Stimulated activated CD4-positive, alpha-beta T cell treated with anti-CD3 and anti-CD28 coated beads, TNF-alpha, amount 100 ng/mL, for 4 hours (primary cell): ENCODE measurements around the gene ZNF71.
"Not testable (repeated sequence)": the region's sequence is repeated elsewhere in the genome, so short reads cannot be mapped to it uniquely, and the experiment has no call there.

Experiments
- DNase-seq, 3 experiments: peaks; one replicate each; pipeline ENCODE4 v3.0.0-alpha.2; 2020; ENCODE audit warnings: low read depth in 3 of 3

The ZNF71 gene

DNA sequence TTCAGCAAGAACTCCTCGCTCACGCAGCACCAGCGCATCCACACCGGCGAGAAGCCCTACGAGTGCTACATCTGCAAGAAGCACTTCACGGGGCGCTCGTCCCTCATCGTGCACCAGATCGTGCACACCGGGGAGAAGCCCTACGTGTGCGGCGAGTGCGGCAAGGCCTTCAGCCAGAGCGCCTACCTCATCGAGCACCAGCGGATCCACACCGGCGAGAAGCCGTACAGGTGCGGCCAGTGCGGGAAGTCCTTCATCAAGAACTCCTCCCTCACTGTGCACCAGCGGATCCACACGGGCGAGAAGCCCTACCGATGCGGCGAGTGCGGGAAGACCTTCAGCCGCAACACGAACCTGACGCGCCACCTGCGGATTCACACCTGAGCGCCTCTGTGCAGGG is 27.3 kb downstream of the ZNF71 start:
- no peak for DNase-seq

DNA sequence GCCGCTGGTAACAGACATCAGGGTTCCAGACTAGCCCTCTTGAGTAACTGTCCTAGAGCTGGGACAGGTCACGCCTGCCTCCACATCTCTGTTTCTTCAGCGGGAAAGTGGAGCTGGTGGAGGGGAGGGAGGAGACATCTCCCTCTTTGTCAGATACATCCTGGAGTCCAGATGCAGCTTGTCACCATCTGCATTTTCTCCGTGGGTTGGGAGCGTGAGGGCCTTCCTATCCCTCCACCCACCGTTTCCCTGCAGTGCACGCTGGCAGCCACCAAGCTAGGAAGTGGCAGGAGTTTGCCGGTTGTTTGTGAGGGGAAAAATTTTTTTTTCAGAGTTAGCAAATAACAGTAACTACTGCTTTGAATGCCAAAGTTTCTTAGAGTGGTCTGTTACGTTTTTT is 27.9 kb downstream of the ZNF71 start:
- no peak for DNase-seq

DNA sequence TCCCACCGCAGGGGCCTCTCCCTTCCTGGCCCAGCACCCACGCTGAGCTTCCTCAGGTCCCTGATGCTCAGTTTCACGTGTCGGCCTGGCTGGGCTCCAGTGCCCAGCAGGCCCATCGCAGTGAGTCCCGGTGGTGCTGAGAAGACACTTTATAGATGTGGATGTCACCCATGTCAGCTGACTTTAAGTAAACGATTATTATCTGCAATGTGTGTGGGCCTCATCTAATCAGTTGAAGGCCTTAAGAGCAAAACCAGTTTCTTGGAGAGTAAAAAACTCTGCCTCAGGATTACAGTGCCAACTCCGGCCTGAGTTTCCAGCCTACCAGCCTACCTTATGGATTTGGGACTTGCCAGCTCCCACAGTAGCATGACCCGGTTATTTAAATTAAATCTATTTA is 30.6 kb downstream of the ZNF71 start:
- no peak for DNase-seq

DNA sequence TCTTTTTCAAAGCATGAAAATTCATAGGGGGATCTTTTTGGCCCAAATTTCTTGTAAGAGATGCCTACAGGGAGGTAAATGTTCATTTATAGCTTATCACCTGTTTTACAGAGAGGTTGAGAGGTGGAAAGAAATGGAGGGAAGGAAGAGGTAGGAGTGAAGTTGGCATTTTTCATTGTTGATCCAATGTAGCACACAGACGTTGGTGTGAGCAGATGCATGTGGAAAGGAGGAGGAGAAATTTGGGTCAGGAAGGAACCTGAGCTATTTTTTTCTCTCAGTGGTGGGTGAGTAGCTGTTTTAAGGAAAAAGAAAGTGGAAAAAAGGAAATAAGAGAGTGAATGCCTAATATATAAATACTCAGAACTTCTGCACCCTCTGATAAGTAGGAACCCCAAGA is 37.9 kb downstream of the ZNF71 start:
- DNase-seq: no peak

DNA sequence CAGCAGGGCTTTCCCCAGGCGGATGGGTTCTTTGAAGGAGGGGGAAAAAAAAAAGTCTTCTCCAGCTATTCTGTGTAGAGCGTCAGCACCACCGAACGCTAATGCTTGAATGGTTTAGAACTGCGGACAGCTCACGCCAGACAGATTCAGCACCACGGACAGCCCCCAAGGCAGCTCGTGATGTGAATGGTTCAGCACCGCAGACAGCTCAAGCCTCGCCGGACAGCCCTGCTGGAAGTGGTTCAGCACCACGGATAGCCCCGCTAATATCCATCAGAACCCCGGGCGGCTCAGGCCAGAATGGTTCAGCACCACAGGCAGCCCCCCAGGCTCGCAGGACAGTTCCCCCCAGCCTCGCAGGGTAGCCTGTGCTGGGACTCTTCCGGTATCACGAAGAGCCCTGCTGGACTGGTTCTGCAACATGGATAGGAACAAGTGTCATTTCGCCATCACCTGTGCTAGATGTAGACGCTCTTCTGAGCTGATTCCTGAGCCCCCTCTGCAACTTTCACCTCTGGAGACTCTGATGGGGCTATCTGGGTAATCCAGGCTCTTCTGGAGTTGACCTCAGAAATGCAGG is 43.0 kb downstream of the ZNF71 start:
- no peak for DNase-seq

DNA sequence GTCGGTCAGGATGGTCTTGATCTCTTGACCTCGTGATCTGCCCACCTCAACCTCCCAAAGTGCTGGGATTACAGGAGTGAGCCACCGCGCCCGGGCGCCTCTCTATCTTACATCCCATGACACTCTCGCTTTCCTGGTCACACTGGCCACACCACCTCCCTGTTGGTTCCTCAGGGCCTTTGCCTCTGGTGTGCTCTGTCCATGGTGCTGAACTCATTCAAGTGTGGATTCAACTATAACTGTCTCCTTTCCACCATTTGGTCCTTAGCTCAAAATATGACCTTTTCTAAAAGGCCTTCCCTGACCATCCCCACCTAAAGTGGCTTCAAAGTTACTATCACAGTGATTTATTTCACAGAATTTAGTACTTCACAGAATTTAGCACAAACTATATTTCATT is 44.1 kb downstream of the ZNF71 start:
- no peak for DNase-seq

DNA sequence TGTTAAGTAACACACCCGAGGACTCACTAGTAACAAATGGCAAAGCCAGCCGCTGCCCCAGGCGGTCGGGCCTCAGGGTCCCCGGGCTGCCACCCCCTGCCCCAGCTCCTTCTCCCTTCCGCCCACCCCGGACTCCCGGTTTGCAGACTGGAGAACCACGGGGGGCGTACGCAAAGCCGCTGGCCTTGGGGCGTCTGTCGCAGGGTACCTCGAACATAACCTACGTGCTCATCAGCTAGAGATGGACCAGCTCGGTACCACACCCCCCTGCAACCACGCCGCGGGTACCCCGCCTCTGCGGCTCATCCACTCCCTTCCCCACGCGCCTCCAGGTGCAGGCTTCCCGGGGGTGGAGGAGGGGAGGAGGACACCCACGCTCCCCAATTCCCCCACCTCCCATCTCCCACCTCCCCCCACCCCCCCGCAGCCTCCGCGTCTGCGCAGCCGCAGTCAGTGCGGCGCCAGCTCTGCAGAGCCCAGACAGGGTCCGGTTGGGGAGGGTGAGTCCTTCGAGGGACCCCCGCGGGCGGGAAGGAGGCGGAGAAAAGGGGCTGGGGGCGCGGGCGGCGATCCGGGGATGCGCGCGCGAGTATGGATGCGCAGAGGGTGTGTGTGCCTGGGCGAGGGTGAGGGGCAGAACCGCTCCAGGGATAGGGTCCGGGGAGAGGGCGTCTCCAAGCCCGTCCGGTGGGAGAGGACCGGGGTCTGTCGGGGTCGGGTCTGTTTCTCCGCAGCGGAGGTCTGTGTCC is 47.8 kb downstream of the ZNF71 start, which contains the start of gene SMIM17:
SMIM17 (plus strand) TSS at position 449 of the 749 bp plus-strand sequence. CDS start 2,509 bp downstream, outside the sequence.
- DNase-seq: no peak

DNA sequence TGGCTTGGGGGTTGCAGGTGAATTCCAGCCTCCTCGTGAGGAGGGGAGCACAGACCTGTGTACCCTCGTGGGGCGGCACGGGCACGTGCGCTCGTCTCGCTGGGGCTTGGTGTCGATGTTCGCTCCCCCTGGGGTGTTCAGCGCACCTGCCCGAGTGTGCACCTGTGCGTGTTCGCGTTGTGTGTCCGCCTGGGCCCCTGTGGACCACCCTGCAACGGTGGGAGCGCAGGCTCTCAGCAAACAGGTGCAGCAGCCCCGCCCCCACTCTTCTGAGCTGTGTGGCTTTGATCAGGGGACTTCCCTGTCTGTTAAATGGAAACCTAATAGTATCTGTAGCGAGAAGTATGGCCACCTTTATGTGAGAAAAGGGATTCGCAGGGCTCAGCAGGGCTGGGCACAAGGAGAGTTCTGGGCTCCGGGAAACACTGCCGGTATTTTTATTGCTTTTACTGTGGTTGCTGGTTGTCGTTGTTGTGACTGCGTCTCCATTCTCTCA is 48.4 kb downstream of the ZNF71 start:
- no peak for DNase-seq

DNA sequence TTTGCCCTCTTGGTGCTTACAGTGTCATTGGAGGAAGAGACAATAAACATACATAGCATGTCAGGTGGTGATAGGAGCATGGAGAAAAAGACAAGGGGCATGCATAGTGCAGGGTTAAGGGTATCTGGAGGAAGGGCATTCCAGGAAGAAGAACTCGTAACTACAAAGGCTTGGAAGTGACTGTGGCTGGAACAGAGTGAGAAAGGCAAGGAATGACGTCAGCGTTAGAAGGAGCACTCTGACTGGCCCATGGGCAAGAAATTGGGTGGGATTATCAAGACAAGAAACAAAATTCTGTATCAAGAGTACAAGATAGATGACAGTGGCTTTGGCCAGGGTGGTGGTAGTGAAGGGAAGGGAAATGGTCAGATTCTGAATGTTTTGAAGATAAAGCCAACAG is 59.0 kb downstream of the ZNF71 start:
- DNase-seq: no peak

DNA sequence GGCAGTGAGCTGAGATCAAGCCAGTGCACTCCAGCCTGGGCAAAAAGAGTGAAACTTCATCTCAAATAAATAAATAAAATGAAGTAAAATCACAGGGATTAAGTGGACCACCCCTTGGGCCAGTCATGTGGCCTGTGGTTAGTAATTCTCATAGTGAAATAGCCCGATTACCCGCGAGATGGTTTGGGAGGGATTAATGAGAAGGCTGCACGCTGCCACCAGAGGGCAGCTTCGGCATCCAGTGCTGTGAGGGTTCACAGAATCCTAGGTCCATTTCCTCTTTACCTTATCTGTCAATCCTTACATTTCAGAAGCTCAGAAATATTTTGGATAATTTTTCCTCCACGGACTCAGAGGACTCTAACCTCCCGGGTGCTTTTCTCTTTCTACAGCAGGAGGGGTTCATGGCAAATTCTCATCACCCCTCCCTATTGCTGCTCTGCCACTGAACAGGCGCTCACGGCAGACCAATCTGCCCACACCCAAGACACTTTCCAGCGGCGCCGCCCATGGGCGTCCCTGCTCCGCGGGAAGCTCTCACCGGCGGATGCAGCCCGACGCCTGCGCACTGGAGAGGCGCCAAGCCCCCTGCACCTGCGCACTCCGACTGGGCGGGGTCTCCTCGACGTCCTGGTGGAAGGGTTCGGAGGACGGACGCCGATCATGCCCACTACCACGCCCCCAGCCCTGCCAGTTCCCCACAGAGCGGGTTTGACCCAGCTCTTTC is 65.4 kb downstream of the ZNF71 start:
- no peak for DNase-seq

DNA sequence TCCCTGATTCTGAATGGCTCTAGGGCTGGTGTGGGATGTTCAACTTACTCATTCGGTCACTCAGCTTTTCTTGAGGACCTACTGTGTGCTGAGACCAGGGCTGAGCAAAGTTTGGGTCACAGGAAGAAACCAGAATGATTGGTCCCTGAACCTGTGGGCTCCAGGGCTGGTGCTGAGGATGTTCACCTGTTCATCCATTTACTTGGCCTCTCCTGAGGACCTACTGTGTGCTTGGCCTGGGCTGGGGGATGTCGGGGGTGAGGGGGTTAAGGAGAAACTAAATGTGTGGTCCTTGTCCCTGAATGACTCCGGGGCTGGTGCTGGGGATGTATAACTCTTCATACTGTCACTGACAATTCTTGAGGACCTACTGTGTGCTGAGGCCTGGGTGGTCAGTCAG is 66.1 kb downstream of the ZNF71 start:
- no peak for DNase-seq

DNA sequence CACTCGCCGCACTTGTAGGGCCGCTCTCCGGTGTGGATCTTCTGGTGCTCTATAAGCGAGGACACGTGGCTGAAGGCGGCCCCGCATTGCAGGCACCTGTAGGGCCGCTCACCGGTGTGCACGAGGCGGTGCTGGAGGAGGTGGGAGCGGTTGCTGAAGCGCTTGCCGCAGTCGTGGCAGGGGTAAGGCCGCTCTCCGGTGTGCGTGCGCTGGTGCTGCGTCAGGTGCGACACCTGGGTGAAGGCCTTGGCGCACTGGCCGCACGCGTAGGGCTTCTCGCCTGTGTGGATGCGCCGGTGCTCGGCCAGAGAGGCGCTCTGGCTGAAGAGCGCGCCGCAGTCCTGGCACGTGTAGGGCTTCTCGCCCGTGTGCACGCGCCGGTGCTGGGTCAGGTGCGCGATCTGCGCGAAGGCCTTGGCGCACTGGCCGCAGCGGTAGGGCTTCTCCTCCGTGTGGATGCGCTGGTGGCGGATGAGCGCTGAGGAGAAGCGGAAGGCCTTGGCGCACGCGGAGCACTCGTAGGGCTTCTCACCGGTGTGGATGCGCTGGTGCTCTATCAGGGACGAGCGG is 68.9 kb downstream of the ZNF71 start:
- DNase-seq: no peak

DNA sequence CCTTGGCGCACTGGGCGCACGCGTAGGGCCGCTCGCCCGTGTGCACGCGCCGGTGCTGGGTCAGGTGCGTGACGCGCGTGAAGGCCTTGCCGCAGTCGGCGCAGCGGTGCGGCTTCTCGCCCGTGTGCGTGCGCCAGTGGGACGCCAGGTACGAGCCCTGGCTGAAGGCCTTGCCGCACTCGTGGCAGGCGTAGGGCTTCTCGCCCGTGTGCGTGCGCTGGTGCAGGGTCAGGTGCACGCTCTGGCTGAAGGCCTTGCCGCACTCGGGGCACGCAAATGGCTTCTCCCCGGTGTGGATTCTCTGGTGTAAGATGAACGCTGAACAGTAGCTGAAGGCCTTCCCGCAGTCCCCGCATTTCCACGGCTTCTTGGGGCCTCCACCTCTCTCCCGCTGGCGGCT is 69.4 kb downstream of the ZNF71 start:
- no peak for DNase-seq

DNA sequence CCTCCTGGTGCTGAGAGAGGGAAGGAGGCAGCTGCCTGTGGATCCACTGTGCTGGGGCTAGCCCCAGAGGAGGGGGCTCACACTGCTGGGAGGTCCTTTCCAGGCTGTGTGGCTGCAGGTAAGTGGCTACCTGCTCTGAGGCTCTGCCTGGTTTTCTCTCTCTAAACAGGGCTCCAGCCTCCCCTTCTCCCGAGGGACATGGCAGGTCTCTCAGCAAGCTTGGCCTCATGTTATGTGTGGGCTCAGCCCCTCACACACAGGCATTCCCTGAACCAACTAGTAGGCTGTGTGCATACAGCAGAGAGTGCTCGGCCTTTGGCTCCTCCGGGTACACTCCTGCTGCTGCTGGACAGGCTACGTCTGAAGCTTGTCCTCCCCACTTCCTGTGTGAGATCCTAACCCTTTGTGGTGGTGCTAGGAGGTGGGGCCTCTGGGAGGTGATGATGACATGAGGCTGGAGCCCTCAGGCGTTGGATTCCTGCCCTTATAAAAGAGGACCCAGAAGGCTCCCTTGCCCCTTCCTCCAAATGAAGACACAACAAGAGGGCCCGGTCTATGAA is 72.3 kb downstream of the ZNF71 start:
- no peak for DNase-seq

DNA sequence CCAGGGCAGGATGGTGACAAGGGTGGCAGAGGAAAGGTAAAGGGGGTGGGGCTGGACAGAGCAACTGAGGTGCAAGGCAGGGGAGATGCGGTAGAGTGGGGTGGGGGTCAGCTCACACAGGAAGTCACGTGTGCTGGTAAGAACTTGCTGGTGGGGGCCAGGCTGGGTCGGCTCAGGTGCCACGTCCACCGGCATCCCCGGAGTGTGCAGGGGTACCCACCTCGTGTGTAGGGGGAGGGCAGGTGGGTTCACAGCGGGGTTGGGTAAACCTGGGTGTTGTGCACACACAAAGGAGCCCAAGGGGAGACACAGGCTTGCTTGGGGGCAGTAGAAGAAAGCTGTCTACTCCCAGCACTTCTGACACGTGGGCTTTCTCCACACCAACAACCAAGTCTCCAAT is 73.6 kb downstream of the ZNF71 start:
- no peak for DNase-seq

DNA sequence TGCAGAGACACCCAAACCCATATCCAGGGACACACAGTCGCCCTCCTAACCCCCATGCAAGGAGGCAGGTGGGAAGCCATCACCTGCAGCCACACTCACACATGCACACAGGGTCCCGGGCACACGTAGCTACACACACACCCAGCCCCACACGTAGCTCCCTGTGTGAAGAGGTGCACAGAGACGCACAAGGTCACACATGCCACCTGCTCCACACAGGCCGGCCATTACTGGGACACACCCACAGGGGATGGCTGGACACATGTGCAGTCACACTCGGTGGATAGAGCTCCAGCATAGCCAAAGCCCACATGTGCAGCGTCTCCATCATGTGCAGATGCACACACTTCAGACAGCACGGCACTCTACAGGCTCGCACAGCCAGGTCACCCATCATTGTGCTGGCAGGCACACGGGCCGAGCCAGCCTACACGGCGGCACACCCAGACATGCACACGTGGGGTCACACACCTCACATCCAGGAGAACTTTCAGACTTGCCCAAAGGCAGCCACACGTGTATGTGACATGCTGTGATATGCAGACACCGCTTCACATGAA is 75.4 kb downstream of the ZNF71 start:
- no peak for DNase-seq

DNA sequence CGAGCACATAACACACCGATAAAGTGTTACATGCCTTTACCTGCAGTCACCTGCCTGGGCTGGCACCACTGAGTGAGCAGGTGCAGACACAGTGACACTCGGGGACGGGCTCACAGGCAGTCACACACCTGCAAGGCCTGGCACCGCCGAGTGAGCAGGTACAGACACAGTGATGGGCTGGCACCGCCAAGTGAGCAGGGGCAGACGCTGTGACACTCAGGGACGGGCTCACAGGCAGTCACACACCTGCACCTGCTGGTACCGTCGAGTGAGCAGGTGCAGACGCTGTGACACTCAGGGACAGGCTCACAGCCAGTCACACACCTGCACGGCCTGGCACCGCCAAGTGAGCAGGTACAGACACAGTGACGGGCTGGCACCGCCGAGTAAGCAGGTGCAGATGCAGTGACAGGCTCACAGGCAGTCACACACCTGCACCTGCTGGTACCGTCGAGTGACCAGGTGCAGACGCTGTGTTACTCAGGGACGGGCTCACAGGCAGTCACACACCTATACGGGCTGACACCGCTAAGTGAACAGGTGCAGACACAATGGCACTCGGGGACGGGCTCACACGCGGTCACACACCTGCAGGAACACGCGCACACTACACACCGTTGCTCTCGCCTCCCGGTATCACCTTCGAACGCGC is 76.0 kb downstream of the ZNF71 start:
- DNase-seq: peak in 1 of 3 experiments; percentile 1

DNA sequence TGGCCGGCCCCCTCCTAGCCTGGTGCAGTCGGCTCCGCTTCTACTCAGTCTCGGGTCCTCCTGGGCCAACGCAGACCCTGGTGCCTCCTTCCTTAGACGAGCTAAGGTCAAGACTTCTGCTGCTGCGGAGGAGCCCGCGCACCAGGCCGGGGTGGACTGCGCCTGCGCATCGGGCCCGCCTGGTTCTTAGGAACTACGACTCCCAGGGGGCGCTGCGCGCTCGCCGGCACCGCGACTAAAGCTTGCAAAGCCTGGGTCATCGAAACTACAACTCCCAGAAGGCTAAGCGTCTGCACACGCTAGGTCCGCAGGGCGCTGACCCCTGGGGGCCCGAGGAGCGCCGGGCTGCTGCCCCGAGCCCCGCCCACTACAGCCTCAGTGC is 76.5 kb downstream of the ZNF71 start, which contains the start of gene ZNF835:
ZNF835 (minus strand) TSS at position 145 of the 382 bp plus-strand sequence. CDS start 6,559 bp downstream, outside the sequence.
- DNase-seq: peak; percentile 60 to 77 (median 73)

DNA sequence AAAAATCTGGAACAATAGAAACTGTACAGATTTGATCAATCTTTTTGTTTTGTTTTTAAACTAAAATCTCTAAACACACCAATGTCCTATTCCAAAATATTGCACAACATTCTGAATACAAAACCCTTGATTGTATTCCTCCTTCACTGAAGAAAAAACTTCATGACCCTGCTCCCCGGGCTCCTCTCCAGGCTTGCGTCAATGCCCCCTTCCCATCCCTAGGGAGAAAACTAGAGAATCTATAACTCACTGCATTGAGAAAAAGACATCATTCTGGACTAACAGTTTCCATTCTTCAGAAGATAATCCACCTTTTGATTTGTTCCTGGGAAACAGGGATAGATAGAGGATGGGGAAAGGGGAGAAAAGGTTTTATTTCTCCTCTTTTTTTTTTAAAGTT is 77.5 kb downstream of the ZNF71 start:
- DNase-seq: not testable (repeated sequence)
